GM19467 (cell line): Measurements from ENCODE around the gene HYAL3.
"Not testable (repeated sequence)": the region's sequence is repeated elsewhere in the genome, so short reads cannot be mapped to it uniquely, and the experiment has no call there.

ENCODE experiments used
- ATAC-seq: cut with Tn5 transposase; IDR thresholded peaks from one replicate; pipeline ENCODE4 v1.9.1; 2021; ENCODE audit warnings: mild to moderate bottlenecking, moderate library complexity; ENCODE audit not compliant: unreplicated experiment

The HYAL3 gene

GRCh38 chr3:50317300-50317699, 18.1 kb upstream of the HYAL3 start:
- no peak for ATAC-seq

GRCh38 chr3:50316657-50317242, 17.5 kb upstream of the HYAL3 start:
- ATAC-seq, result no peak

GRCh38 chr3:50314816-50315215, 15.6 kb upstream of the HYAL3 start:
- ATAC-seq, result no peak

- no peak for ATAC-seq
Measured at GRCh38 chr3:50314342-50314741, 15.1 kb upstream of the HYAL3 start.

- not testable (repeated sequence) for ATAC-seq
Measured at GRCh38 chr3:50312041-50312440, 12.8 kb upstream of the HYAL3 start.

GRCh38 chr3:50304601-50305000, 5.4 kb upstream of the HYAL3 start:
- ATAC-seq, result no peak

- ATAC-seq, result no peak
Measured at GRCh38 chr3:50303013-50303815, 4.0 kb upstream of the HYAL3 start, which contains the start of gene HYAL1. Gene HYAL1 (minus strand): TSS chr3:50303574. CDS start chr3:50302956, 618 bp downstream.

- no peak for ATAC-seq
Measured at GRCh38 chr3:50302095-50303012, 3.1 kb upstream of the HYAL3 start.

GRCh38 chr3:50300681-50301254, 1.6 kb upstream of the HYAL3 start:
- ATAC-seq, result no peak

- ATAC-seq, result no peak
Measured at GRCh38 chr3:50299929-50300680, 900 bp upstream of the HYAL3 start.

- no peak for ATAC-seq
Measured at GRCh38 chr3:50299638-50299928, 378 bp upstream of the HYAL3 start.

GRCh38 chr3:50297896-50298725, 1.1 kb downstream of the HYAL3 start:
- ATAC-seq, result no peak

- ATAC-seq, result no peak
Measured at GRCh38 chr3:50297384-50297775, 1.8 kb downstream of the HYAL3 start.

GRCh38 chr3:50296721-50297383, 2.4 kb downstream of the HYAL3 start:
- no peak for ATAC-seq

GRCh38 chr3:50295553-50296431, 3.4 kb downstream of the HYAL3 start:
- no peak for ATAC-seq

GRCh38 chr3:50294492-50295403, 4.5 kb downstream of the HYAL3 start:
- no peak for ATAC-seq

GRCh38 chr3:50294089-50294488, 5.1 kb downstream of the HYAL3 start:
- ATAC-seq, result no peak
